Measurements from ENCODE around the gene SSNA1.

Gene SSNA1

GRCh38 chr9:137156567-137157375, 31.7 kb upstream of the SSNA1 start:
- peak; percentile 29 for DNase-seq

GRCh38 chr9:137157618-137158415, 30.7 kb upstream of the SSNA1 start:
- DNase-seq: peak; percentile 49

- DNase-seq: no peak
These were observed 29.9 kb upstream of the SSNA1 start for GRCh38 chr9:137158625-137159024.

GRCh38 chr9:137159105-137160053, 29.1 kb upstream of the SSNA1 start:
- DNase-seq: no peak

GRCh38 chr9:137160054-137160425, 28.4 kb upstream of the SSNA1 start:
- DNase-seq: no peak

GRCh38 chr9:137160716-137161557, 27.5 kb upstream of the SSNA1 start:
- DNase-seq: no peak

- no peak for DNase-seq
These were observed 26.7 kb upstream of the SSNA1 start for GRCh38 chr9:137161558-137162486.

- peak; percentile 24 for DNase-seq
These were observed 25.7 kb upstream of the SSNA1 start for GRCh38 chr9:137162505-137163364.

GRCh38 chr9:137163365-137163715, 25.1 kb upstream of the SSNA1 start:
- no peak for DNase-seq

GRCh38 chr9:137163805-137164204, 24.7 kb upstream of the SSNA1 start:
- DNase-seq: no peak

- no peak for DNase-seq
These were observed 23.9 kb upstream of the SSNA1 start for GRCh38 chr9:137164370-137165249.

- DNase-seq: no peak
These were observed 23.1 kb upstream of the SSNA1 start for GRCh38 chr9:137165250-137165836.

GRCh38 chr9:137166380-137167229, 21.9 kb upstream of the SSNA1 start:
- DNase-seq: no peak

GRCh38 chr9:137167277-137167746, 21.2 kb upstream of the SSNA1 start:
- no peak for DNase-seq

- peak; percentile 9 for DNase-seq
These were observed 20.5 kb upstream of the SSNA1 start for GRCh38 chr9:137167747-137168572.

- DNase-seq: peak; percentile 26
These were observed 19.9 kb upstream of the SSNA1 start for GRCh38 chr9:137168573-137168903.

Data from OCI-M1 (cell line).